ENCODE results near the gene RNFT1.
"Not testable (repeated sequence)": the region's sequence is repeated elsewhere in the genome, so short reads cannot be mapped to it uniquely, and the experiment has no call there.

RNFT1 gene, protein sequence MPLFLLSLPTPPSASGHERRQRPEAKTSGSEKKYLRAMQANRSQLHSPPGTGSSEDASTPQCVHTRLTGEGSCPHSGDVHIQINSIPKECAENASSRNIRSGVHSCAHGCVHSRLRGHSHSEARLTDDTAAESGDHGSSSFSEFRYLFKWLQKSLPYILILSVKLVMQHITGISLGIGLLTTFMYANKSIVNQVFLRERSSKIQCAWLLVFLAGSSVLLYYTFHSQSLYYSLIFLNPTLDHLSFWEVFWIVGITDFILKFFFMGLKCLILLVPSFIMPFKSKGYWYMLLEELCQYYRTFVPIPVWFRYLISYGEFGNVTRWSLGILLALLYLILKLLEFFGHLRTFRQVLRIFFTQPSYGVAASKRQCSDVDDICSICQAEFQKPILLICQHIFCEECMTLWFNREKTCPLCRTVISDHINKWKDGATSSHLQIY

DNA sequence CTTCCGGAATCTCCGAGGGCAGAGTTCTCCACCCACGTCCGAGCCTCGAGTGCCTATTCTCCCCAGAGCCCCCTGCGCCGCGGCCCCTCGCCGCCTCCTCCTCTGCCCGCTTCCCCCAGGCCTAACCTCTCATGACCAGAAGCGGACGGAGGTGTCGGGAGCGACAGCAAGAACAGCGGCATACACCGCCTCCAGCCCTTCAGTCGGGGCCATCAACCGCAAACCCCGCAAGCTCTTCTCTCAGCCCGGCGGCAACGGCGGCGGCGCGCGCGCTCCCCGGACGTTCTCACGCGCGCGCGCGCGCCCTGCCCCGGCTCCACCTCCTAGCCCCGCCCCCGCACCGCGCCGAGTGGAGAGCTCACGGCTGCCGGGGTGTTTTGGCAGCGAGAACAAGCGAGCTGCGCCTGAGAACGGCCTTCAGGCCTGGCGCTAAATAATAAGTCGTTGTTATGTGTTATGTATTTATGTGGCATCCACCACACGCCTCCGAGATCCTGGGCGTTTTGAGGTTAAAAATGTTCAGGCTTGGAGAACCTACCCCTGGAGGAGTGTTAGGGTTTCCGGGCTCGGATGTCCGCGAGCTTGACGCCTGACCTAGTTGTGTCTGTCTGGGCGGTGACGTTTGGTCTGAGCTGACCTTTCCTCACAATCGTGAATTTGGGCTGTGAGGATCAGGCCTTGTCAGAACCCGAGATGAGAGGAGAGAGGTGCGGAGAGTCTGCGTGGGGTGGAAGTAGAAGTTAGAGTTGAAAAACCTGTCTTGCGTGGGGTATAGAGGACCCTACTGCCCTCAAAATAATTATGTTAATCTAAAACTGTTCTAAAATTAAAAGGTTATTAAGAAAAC, at the start of gene RNFT1:
RNFT1 (minus strand) TSS at position 259 of the 847 bp plus-strand sequence; CDS start at position 182, 77 bp downstream.
- DNase-seq (ENCODE audit: low read depth) = peak; percentile 92

DNA sequence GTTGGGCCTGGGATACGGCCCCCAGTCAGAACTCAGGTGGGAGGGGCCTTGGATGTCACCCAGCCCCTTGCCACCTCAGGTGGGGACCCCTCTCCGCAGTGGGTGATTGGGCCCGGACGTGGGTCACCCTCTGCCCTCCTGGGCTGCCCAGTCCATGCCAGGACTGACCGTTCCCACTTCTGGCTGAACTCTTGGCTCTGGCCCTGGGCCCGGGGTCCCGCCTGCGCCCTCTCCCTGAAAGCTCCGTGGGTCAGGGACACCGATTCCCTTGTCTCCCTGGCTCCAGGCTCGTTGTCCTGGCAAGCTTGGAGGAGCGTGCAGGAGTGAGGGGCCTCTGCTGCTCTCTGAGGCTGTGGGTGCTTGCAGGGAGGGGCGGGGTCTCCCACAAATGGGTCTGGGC, 44.8 kb upstream of the RNFT1 start:
- not testable (repeated sequence) for DNase-seq (ENCODE audit: low read depth)

DNA sequence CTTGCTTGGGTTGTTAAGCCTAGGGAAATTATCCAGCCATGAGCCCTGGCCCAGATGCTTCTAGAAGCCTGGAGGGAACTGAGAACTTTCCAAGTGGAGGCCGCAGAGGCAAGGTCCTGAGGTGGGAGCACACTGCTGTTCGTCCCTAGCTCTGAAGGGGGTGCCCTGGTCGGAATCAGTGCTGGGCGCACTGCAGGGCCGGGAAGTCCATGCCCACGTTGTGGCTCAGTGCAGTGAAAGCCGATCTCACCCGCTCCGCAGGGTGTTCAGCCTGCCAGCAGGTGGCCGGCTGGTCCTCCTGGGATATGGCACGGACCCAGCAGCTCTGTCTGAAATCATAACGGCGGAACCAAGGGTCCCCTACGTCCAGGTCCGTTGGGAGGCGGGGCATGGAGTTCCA, 43.8 kb upstream of the RNFT1 start:
- DNase-seq (ENCODE audit: low read depth) = not testable (repeated sequence)

DNA sequence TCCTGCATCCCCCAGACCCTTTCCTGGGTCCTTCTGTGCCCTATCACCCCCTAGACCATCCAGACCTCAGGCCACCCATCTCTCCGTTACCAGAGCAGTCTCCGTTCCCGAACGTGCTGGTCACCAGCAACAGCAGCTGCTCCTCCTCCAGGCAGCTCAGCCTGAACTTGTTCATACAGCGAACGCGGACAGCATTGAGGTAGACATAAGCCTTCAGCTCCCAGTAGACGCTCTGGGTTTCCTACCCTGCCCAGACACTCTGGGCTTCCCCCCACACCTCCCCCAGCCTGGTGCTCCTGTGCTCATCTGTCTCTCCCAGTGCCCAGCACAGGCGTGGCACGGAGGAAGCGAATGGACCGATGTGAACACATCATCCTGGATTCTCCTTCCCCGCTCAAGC, 41.6 kb upstream of the RNFT1 start:
- no peak for DNase-seq (ENCODE audit: low read depth)

- DNase-seq (ENCODE audit: low read depth) = not testable (repeated sequence)
Observed at GRCh38 chr17:60004561-60004960, 40.0 kb upstream of the RNFT1 start.

DNA sequence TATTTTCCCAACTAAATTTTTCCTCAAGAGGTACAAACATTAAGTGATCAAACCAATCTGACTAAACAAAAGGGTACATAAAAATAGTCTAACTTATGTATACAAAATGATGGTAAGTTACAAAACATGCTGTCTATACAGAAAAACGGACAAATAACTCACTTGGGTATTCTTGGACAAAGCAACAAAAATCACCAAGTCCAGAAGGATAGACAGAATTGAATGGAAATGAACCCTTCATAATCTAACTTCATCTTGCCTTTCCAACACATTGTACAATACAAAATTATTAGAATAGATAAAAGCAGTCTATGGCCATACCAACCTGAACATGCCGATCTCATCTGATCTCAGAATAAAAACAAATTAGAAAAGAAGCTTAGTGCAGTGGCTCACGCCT, 37.9 kb upstream of the RNFT1 start:
- DNase-seq (ENCODE audit: low read depth) = not testable (repeated sequence)

- DNase-seq (ENCODE audit: low read depth) = not testable (repeated sequence)
Observed at GRCh38 chr17:59996608-59997007, 32.1 kb upstream of the RNFT1 start.

DNA sequence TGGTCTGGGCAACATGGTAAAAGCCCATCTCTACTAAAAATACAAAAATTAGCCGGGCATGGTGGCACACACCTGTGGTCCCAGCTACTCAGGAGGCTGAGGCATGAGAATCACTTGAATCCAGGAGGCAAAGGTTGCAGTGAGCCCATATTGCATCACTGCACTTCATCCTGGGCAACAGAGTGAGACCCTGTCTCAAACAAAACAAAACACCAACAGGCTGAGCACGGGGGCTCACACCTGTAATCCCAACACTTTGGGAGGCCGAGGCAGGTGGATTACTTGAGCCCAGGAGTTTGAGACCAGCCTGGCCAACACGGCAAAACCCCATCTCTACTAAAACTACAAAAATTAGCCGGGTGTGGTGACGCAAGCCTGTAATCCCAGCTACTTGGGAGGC, 10.6 kb upstream of the RNFT1 start:
- DNase-seq (ENCODE audit: low read depth) = not testable (repeated sequence)

- not testable (repeated sequence) for DNase-seq (ENCODE audit: low read depth)
Observed at GRCh38 chr17:59973483-59973882, 8.9 kb upstream of the RNFT1 start.

- no peak for DNase-seq (ENCODE audit: low read depth)
Observed at GRCh38 chr17:59972778-59973177, 8.2 kb upstream of the RNFT1 start.

DNA sequence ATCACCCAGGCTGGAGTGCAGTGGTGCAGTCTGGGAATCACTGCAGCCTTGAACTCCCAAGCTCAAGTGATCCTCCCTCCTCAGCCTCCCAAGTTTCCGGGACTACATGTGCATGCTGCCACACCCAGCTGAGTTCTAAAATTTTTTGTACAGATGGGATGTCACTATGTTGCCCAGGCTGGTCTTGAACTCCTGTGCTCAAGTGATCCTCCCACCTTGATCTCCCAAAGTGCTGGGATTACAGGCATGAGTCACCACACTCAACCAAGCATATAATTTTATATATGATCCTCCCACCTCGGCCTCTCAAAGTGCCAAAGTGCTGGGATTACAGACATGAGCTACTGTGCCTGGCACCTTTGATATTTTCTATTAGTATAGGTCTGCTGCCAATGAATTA, 7.2 kb upstream of the RNFT1 start:
- not testable (repeated sequence) for DNase-seq (ENCODE audit: low read depth)

GRCh38 chr17:59963738-59964481, 630 bp downstream of the RNFT1 start:
- peak; percentile 17 for DNase-seq (ENCODE audit: low read depth)

GRCh38 chr17:59962739-59963318, 1.7 kb downstream of the RNFT1 start:
- DNase-seq (ENCODE audit: low read depth) = no peak

- not testable (repeated sequence) for DNase-seq (ENCODE audit: low read depth)
Observed at GRCh38 chr17:59959574-59959973, 5.0 kb downstream of the RNFT1 start.

DNA sequence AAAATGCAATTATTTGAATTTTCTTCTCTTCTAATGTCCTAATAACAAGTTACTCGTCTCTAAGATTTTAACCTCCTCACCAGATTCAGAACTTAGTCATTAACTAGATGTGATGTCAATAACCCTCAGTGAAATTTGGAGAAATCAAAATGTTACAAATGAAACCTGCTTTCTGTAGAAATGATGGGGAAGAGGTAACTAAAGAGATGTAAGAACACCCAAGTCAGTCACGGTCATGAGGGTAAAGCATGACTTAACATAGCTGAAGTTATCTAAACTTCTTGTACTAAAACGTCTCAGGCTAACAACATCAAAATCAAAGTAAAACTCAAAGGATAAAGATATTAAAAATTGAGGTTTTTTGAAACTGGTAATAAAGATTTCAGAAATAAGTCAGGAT, 9.7 kb downstream of the RNFT1 start:
- DNase-seq (ENCODE audit: low read depth) = no peak

DNA sequence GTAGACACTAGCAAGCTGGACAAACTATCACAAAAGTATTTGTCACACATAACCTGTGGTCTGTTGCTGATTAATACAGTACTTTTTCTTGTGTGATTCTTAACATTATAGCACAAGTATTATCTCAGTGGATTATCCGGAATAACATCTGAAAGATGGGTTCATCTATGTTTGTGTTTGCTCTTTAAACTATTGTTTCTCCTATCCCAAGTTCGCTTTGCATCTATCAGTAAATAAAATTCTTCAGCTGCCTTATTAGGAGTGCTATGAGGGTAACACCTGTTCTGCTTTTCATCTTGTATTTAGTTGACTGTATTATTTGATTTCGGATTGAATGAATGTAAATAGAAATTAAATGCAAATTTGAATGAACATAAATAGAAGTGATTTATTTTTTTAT, 14.5 kb downstream of the RNFT1 start:
- DNase-seq (ENCODE audit: low read depth) = no peak

- DNase-seq (ENCODE audit: low read depth) = not testable (repeated sequence)
Observed at GRCh38 chr17:59947310-59947709, 17.2 kb downstream of the RNFT1 start.

DNA sequence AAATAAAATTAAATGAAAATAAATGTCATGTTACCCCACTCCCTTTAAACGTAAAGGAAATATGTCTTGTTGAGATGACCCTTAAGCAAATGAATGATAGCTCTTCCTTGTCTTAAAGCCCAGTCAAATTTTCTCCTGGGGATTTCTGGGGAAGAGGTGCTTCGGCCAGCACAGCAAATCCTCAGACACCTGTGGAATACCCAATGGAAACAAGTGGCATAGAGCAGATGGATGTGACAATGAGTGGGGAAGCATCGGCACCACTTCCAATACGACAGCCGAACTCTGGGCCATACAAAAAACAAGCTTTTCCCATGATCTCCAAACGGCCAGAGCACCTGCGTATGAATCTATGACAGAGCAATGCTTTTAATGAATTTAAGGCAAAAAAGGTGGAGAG, 18.1 kb downstream of the RNFT1 start:
- DNase-seq (ENCODE audit: low read depth) = not testable (repeated sequence)

GRCh38 chr17:59941131-59941530, 23.4 kb downstream of the RNFT1 start:
- DNase-seq (ENCODE audit: low read depth) = no peak

DNA sequence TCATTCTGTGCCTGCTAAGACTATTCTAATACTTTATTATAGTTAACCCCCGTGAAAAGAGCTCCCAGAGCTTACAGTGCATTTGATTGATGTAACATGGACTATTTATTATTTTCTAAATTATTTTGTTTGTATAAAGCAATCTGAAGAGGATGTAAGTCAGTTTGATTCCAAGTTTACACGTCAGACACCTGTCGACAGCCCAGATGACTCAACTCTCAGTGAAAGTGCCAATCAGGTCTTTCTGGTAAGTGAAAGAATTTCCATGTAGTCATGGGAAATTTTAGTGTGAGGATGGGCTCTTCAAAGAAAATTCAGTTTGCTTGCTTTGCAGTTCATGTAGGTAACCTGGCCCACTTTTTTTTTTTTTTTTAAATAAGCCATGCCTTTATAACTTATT, 23.8 kb downstream of the RNFT1 start:
- DNase-seq (ENCODE audit: low read depth) = peak; percentile 31

DNA sequence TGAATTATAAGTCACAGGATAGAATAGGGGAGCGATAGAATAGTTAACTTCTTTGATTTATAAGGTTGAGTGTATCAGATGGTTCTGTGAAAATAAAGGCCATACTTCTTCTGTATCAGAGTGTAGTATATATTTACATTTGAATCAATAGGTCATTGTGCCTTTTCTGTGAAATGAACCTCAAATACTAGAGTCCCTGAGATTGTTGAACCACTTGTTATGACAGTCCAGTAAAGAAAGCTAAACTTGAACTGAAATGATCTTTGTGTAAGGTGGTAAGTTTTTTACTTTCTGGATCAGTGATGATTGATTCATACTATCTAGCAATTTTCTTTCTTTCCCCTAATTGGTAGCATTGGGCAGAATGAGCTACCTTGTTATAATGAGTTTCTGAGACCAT, 31.2 kb downstream of the RNFT1 start:
- DNase-seq (ENCODE audit: low read depth) = not testable (repeated sequence)

GRCh38 chr17:59930768-59931167, 33.8 kb downstream of the RNFT1 start:
- DNase-seq (ENCODE audit: low read depth) = not testable (repeated sequence)

Data from stimulated activated CD4-positive, alpha-beta T cell treated with anti-CD3 and anti-CD28 coated beads, Interleukin-2, amount 100 ng/mL, for 4 hours (primary cell).